GM19397 (cell line): ENCODE measurements around the gene RMRP.

Source experiments
- ATAC-seq: cut with Tn5 transposase; IDR thresholded peaks from one replicate; pipeline ENCODE4 v1.9.1; 2021; ENCODE audit warnings: mild to moderate bottlenecking, moderate library complexity; ENCODE audit not compliant: unreplicated experiment

Gene RMRP

DNA sequence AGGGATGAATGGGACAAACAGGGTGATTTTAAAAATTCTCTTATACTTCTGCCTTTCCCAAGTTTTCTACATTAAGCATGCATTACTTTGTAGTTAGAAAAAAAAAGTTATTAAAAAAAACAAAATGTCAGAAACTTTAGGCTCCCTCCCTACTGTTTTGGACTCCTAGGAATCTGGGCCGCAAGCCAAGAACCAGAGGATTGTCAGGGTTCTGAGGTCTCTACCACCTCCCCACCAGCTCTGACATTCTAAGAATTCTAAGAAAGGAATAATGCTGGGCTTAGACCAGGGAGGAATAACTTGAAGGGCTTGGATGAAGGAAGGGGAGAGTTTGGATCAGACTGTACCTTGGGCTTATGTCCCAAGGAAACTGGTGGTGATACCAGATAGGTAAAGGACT is 8.2 kb upstream of the RMRP start:
- ATAC-seq: no peak

DNA sequence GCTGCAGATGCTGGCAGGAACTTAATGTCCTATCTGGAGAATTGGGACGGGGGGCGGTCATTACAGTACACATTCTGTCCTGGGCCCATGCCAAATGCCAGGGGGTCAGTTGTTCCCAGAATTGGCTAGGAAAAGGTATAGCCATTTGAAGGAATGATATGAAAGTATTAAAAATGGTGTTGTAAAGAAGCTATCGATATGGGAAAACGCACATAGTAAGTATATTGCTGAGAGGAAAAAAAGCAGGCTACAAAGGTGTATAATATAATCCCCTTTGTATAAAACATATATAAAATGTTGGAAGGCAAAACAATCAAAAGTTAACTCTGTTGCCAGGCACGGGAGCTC is 7.6 kb upstream of the RMRP start:
- ATAC-seq: no peak

DNA sequence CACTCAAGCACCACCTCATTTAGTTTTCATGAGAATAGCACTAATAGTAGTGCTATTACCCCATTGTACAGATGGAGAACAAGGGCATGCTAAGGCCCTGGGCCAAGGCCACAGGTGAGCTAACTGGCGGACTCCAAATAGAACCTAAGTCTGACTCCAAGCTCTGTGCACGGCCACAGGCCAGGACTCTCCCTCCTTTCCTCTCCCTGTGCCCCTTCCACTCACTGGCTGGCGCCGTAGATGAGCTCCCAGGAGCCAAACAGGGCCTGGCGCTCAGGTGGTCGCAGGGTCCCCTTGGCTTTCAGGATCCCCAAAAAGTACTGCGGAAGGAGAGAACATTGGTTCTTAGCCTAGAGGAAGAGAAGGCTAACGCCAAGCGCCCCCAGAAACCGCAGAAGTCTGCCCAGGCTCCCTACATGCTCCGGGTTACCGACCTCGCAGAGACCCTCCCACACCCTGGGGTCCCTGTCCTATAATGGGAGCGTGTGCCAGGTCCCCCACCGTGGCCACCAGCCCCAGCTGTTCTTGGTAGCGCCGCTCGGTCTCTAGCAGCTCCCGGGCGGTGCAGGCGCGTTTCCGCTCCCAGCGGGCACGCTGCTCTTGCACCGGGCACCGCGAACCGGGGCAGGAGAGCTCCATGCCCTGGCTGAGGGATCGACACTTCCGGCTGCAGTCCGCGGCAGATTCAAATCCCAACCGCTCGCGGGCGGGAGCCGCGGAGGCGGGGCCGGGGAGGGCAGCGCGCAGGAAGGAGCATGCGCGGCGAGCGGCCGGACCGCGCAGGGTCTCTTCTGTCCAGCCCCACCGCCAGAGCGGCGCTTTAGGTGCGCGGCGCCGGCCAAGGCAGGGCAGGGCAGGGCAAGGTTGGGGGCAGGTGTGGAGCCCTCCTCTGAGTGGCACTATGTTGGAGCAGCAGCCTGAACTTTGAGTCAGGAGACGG is 7.0 kb upstream of the RMRP start, which contains the start of gene ARHGEF39:
Gene ARHGEF39, minus strand, starts transcription at position 665 of the 940 bp plus-strand sequence. Its CDS starts 26 bp downstream, at position 639.
- peak; percentile 84 for ATAC-seq

DNA sequence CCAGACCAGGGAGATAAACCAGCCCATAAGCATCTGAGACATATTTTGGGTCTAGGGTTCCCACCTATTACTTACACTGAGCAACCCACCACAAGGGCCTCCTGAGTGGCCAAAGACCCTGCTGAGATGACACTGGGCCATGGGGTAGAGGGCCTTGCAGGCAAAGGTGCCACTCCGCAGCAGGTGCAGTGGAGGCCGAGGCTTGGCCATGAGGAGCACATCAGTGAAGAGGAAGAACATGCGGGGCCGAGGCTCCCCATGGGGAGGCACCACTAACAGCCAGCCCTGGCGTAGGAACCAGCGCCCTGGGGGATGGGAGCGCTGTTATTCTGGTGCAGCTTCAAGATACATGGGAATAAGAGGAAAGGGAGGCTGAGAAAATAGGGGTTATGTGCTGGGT is 4.6 kb upstream of the RMRP start:
- no peak for ATAC-seq

DNA sequence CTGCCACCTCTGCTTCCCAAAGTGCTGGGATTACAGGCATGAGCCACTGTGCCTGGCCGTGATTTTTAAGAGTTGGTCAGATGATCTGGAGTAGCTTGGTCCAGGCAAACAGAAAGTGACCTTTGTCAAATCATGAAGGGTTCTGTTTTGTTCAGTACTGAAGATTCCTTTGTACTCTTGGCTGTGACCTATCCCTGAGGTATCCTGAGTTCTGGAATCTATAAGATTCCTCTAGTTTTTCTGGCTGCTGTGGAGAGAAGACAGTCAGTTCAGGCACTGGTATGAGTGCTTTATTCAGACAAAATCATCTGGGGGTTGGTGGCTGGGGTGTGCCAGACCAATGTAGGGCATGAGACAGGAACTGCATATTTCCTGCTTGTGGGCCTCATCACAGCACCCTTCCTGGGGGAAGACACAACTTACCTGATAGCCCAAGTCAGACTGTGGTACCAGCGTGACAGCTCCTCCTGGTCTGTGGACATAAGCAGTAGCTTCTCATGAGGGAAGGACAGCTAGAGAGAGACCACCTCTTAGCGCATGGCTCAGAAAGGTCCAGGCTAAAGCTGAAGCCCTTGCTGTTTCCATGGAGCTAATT is 4.0 kb upstream of the RMRP start:
- no peak for ATAC-seq

DNA sequence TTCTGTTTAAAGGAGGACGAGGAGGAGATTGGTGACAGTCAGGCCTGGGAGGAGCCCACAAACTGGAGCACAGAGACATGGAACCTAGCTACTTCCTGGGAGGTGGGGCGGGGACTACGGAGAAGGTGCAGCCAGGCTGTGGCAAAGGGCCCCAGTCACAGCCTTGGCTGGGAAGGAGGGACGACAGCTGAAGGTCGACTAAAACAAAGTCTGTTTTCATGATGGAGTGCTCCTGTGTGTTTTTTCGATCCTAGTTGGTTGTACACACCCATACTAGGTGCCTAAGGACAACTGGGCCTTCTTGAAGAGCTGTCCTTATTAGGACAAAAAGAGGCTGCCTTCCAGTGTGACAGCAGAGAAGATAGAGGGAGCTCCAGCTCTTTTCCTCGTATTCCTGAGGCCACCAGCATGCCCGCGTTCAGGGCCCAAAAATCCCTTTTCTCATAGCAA is 3.2 kb upstream of the RMRP start:
- no peak for ATAC-seq

DNA sequence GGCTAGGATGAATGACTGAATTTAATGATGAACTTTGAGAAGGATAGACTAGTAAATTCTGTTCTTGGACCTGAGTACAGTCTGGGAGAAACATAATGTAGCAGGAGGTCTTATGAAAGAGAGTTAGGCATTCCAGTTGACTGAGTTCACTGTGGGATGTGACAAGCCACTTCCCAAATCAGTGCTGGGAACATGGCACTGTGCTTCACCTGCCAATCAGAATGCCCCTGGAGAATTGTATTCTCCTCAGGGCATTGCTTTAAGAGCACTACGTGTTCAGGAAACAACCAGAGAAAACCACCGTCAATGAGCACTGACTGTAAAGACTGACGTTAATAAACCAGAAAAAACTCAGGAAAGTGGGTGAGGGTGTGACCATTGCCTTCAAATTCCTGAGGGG is 1.5 kb upstream of the RMRP start:
- no peak for ATAC-seq

DNA sequence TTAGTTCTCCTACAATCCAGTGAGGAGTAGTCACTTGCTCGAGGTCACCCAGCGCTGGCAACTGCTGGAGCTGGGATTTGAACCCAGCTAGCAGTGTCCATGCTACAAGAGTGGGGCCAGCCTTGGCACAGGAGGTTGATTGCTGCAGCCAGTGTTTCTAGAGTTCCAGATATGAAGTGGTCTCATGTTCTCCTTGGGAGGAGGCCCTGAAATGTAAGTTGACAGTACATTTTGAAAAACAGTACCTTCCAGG is 1.1 kb upstream of the RMRP start:
- no peak for ATAC-seq

DNA sequence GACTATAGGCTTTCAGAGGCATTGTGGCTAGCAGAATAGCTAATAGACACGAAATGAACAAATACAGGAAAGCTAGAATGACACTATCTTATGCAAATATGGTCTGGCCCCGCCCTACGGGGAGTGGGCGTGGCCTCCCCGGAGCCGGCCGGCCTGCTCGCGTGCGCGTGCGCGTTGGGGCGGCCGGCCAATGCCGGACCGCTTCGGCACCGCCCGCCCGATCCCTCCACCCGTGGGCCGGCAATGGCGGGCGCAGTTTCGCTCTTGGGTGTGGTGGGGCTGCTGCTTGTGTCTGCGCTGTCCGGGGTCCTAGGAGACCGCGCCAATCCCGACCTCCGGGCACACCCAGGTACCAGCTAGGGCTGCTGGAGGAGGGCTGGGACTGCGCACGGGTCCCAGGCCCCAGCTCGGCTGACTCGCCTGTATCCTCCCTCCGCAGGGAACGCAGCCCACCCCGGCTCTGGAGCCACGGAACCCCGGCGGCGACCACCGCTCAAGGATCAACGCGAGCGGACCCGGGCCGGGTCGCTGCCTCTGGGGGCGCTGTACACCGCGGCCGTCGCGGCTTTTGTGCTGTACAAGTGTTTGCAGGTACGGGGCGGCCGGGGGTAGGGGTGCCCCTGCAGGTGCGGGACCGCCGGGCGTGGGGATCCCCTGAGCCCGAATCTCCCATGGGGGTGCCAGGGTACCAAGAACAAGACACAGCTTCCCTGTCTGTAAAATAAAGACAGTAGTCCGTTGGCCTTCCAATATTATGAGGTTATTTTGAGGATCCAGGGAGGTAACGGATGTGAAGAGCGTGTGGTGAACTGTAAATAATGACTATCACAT is 533 bp upstream of the RMRP start, which contains the start of gene CCDC107:
Gene CCDC107, plus strand, starts transcription at position 156 of the 831 bp plus-strand sequence. Its CDS starts 88 bp downstream, at position 244.
- ATAC-seq: peak; percentile 66

DNA sequence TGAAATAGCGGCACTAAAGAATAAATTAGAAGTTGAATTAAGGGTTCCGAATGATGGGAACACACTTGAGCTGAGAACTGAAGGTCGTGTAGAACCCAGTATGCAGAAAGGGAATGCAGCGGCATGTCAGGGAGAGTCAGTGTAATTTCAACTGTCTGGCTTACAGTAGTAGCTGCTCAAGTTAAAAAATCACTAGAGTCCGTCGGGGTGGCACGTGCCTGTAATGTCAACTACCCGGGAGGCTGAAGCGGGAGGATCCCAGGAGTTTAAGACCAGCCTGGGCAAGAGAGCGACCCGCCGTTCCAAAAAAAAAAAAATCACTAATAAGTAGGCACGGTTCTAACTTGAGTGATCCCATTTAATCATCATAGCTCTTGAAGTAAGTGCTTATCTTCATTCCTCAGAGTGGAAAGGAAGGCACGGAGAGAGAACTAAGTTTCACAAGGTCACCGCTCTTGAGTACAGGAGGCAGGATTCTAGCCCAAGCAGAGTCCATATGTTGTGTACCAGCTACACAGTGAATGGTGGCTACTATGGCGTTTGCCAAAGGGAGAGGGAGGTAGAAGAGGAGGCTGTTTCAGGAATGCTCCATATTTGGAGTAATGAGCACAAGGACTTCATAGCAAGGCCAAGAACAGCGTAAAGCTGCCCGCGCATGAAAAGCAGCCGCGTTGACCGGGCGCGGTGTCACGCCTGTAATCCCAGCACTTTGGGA is 831 bp downstream of the RMRP start:
- ATAC-seq: no peak

DNA sequence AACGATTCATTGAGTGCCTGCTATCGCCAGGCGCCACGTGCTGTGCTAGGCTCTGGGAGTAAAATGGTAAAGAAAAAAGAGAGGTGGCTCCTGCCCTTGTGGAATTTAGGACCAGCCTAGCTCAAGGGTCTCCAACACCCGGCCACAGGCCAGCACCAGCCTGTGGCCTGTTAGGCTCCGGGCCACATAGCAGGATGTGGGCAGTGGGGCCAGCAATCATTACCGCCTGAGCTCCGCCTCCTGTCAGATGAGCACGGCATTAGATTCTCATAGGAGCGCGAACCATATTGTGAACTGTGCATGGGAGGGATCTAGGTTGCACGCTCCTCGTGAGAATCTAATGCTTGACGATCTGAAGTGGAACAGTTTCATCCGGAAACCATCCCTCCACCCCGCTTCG is 1.5 kb downstream of the RMRP start:
- no peak for ATAC-seq

DNA sequence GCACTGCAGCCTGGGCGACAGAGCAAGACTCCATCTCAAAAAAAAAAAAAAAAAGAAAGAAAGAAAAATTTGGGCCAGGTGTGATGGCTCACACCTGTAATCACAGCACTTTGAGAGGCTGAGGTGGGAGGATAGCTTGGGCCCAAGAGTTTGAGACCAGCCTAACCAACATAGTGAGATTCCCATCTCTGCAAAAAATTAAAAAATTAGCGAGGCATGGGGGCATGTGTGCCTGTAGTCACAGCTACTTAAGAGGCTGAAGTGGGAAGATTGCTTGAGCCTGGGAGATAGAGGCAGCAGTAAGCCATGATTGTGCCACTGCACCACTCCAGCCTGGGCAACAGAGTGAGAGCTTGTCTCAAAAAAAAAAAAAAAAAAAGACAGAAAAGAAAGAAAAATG is 4.2 kb downstream of the RMRP start:
- no peak for ATAC-seq

DNA sequence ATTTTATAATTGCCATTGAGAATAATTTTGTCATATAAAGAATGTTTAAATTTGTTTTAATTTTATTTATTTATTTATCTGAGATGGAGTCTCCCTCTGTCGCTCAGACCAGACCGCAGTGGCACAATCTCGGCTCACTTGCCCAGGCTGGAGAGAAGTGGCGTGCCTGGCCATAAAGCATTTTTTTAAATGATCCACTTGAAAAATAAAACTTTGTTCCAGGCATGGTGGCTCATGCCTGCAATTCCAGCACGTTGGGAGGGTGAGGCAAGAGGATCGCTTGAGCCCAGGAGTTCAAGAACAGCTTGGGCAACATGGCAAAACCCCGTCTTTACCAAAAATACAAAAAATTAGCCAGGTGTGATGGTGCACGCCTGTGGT is 5.0 kb downstream of the RMRP start:
- ATAC-seq: no peak

DNA sequence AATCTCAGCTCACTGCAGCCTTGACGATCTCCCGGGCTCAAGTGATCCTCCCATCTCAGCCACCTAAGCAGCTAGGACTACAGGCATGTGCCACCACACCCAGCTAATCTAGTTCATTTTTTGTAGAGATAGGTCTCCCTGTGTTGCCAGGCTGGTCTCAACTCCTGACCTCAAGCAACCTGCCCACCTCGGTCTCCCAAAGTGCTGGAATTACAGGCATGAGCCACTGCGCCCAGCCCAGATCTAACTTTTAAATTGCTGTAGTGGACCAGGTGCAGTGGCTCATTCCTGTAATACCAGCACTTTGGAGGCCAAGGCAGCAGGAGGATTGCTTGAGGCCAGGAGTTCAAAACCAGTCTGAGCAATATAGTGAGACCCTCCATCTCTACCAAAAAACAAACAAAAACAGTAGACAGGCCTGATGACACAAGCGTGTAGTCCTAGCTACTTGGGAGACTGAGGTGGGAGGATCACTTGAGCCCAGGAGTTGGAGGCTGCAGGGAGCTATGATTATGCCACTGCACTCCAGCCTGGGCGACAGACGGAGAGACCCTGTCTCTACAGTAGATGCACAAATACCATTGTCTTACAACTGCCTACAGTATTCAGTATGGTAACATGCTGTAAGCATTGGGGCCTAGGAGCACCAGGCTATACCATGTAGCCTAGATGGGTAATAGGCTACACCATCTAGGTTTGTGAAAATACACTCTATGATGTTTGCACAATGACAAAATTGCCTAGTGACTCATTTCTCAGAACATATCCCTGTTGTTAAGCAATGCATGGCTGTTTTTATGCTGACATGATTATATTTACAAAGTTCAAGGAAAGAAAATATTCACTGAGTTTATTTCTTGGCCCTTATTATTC is 5.6 kb downstream of the RMRP start:
- ATAC-seq: no peak

DNA sequence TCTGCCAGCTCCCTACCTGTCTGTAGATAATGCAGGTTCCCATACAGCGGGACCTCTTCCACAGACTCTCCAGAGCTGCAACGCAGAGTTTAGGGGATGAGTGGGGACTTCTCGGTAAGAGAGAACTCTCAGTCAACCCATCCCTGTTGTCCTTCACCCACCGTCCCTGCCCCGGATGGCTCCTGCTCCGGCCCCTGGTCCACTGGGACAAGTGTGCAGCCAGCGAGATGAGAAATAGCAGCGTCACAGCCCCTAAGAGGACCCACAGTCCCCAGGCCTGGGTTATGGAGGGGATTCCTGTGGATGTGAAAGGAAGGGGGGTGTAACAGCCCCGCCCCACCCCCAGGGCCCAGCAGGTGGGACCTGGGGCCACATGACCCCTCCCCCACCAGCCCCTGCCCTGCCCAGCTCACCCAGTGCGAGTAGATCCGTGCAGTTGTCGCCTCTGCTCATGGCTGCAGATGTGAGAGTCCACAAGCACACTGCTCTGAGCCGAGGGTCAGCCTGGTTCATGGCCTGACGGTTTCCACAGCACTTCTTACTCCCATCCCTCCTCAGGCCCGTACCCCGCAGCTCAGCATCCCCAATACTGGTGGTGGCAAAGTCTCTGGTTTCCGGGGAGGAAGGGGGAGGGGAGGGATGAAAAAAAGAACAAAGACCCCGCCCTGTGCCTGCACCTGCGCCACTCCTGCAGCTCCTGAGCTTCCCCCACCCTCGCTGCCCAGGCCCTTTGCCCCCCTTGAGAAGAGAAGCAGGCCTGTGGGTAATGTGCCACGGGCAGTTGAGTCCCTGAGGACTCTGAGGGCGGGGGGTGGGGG is 7.3 kb downstream of the RMRP start, which contains the start of gene SIT1:
Gene SIT1, minus strand, starts transcription at position 591 of the 818 bp plus-strand sequence. Its CDS starts 78 bp downstream, at position 513.
- ATAC-seq: no peak

DNA sequence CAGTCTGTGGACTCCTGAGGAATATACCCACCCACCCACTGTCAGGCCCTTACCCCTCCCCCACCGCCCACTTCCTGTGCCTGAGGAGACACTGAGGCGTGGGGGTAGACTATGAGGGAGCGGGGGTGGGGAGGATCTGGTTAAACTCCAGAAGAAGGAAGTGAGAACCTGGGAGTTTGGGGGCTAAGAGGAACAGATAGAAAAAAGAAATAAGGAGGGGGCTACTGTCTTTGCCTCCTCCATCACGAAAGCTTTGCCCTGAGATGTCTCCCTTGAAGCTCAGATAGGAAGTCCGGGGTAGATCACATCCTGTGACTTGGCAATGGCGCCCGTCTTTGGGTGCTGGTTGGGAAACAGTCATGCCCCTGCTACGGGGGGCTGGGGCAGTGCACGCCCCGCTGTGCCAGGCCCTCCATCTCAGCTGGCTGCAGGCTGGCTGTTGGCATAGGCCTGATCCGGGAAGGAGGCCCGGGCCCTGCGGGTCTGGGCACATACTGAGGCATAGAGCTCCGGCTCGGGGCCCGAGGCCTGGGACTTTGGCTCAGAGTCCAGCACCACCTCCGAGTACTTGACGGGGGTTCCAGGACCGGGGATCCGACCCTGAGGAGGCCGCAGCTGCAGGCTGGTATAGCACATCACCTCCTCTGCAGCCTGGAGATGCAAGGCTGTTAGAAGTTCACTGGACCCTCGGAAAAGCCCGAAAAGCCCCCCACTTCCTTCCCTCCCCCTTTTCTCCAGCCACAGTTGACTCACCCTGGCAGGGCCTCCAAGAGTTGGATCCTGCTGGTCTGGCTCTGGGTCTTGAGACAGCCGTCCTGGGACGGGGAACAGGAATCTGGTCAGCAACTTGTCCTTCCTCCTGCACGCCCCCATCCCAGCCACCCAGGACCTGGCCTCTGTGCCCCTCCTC is 8.1 kb downstream of the RMRP start:
- no peak for ATAC-seq

DNA sequence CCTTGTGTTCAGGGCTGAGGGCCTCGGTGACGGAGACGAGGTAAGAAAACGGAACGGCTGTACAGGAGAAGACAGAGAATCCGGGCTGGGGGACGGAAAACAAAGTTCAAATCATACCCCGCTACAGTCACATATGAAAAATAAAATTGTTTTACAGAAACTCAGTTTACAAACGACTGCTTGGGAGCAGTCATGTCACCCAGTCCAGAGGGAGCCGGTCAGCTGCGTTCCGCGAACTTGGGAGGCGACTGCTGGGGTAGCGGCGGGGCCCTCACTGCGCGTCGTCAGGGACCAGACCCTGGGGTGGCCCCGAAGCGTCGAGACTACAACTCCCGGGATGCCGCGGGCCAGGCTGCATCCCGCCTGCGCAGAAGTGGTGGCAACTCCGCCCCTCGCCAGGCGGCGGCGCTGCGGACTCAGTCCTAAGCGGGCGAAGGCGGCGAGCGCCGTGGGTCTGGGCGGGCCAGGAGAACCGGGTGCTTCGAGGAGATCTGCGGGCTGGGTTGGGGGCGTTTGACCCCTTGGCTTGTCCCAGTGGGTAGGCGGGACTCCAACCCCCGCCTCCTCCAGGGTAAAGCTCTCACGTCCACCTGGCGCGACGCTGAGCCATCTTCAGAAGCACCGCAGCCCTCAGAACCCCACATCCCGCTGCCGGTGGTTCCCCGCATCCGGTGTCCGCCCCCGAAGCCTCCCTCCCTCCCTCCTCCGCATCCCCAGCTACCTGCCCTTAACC is 11.1 kb downstream of the RMRP start:
- peak; percentile 84 for ATAC-seq
